Subcutaneous preadipocyte (primary cell): ENCODE data around the gene THAP9. TPM values are rescaled to one million over a fixed set of nuclear protein-coding genes. Genes with fewer than 3 reads are reported as not detected.

Experiments
- small RNA-seq: library from RNA; depleted of rRNA; stranded (forward); fragments of <200 nt; gene quantifications from one replicate; pipeline ENCODE3, GENCODE V24; 2012
- total RNA-seq: library from RNA; depleted of rRNA; stranded (reverse); fragments of >200 nt; gene quantifications from 2 replicates; pipeline ENCODE4 v1.2.3, GENCODE V29; 2012

The THAP9 gene
- total RNA-seq, result 3.3 and 3.5 TPM in 2 replicates

GRCh38 chr4:82900411-82901182 lies at the start of gene THAP9:
TSS of gene THAP9 (plus strand) at chr4:82900735. CDS start at chr4:82900803, 68 bp downstream.

GRCh38 chr4:82890901-82891706 lies 9.4 kb upstream of the THAP9 start, which contains the start of gene SEC31A:
TSS of gene SEC31A (minus strand) at chr4:82891153. CDS start at chr4:82881936, 9,217 bp downstream.

Small RNA genes within 50 kb of the gene (small RNA-seq; reads per million reads assigned to genes)
- not detected for gene RF00019

Other genes starting within 250 kb of the THAP9 start
- 7.6 and 9.9 TPM in 2 replicates for gene SCD5, start 101.9 kb upstream of the THAP9 start, total RNA-seq
- 266 and 308 TPM in 2 replicates for gene SEC31A, start 9.6 kb upstream of the THAP9 start, total RNA-seq
- 13.2 and 17.4 TPM in 2 replicates for gene LIN54, start 110.1 kb downstream of the THAP9 start, total RNA-seq
- 103 and 107 TPM in 2 replicates for gene COPS4, start 134.4 kb downstream of the THAP9 start, total RNA-seq
- gene PLAC8, start 214.0 kb downstream of the THAP9 start, total RNA-seq, result 1.8 TPM in 1 of 2 replicates, not detected in the other